Stomach (tissue), 4 donors: ENCODE data around the gene UGT1A8.

Experiments used
- POLR2A ChIP-seq, 4 donors: fragments of 450-650 bp; IDR thresholded peaks; one replicate each; pipeline ENCODE4 v1.6.1; 2016; ENCODE audit warnings: antibody characterized with exemption in 4 of 4, control low read depth in 2 of 4, mild to moderate bottlenecking in 1 of 4, moderate library complexity in 1 of 4
- POLR2AphosphoS5 ChIP-seq, 3 donors: sonication (generic); formaldehyde crosslinking; IDR thresholded peaks; one replicate each; pipeline ENCODE4 v1.6.1; 2016; ENCODE audit warnings: antibody characterized with exemption in 3 of 3
- TF ChIP-seq, protein P1 (sequence below), 7 experiments: fragments of 450-650 bp in 4 of 7; fragments of 200-600 bp in 3 of 7; sonication (generic) in 3 of 7; IDR thresholded peaks; one replicate each; pipeline ENCODE4 v1.5.1; 2016 to 2019; ENCODE audit warnings: antibody characterized with exemption in 7 of 7, control low read depth in 2 of 7, mild to moderate bottlenecking in 1 of 7

DNA sequence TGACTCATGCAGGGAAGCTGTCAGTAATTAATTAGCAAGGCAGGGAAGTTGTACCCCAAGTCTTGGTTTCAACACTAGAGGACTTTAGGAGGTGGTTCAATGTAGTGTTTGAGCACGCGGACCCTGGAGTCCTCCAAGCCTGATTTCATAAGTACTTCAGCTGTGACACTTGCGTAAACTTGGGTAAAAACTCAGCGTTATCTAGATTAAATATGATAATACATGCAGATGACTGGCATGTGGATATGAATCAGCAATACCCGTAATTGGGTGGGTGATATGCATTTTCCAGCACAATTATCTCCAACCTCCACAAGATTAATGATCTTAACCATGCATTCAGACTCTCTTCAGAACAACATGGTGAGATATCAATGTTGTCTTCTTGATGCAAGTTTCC, 69.5 kb downstream of the UGT1A8 start:
- TF ChIP-seq, protein P1, sequence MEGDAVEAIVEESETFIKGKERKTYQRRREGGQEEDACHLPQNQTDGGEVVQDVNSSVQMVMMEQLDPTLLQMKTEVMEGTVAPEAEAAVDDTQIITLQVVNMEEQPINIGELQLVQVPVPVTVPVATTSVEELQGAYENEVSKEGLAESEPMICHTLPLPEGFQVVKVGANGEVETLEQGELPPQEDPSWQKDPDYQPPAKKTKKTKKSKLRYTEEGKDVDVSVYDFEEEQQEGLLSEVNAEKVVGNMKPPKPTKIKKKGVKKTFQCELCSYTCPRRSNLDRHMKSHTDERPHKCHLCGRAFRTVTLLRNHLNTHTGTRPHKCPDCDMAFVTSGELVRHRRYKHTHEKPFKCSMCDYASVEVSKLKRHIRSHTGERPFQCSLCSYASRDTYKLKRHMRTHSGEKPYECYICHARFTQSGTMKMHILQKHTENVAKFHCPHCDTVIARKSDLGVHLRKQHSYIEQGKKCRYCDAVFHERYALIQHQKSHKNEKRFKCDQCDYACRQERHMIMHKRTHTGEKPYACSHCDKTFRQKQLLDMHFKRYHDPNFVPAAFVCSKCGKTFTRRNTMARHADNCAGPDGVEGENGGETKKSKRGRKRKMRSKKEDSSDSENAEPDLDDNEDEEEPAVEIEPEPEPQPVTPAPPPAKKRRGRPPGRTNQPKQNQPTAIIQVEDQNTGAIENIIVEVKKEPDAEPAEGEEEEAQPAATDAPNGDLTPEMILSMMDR (IDR thresholded peaks at IDR 0.05): no peak
- TF ChIP-seq POLR2A (IDR thresholded peaks at IDR 0.05): no peak
- no peak for TF ChIP-seq POLR2AphosphoS5 (IDR thresholded peaks at IDR 0.05)
